ENCODE results near the gene CD9. TPM values are rescaled to one million over a fixed set of nuclear protein-coding genes. Genes with fewer than 3 reads are reported as not detected.

CD9 gene
- total and polyA plus RNA-seq, 2 of the 8 experiments (the other 6 are each of a cell fraction or from before 2014, with no cell fraction given): 168 to 319 TPM

DNA sequence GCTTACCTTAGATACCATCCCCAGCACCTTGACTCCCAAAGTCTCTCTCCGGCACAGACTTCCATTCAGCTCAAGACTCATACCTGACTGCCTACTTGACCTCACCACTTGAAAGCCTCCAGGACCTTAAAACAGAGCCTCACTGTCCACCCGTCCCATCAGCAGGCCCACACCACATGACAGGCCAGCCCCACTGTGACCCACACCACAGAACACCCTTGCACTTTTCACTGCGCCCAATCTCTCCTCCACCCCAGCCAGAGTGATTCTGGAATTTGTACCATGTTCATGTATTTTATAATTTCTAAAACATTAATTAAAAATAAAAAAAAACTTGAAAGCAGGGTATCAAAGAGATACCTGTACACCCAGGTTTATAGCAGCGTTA is 82.2 kb downstream of the CD9 start (continued):
- TF ChIP-seq PHF8 (conservative IDR thresholded peaks at IDR 0.05; ENCODE audit: low read depth, low read length): no peak
- no peak for TF ChIP-seq ATF2 (IDR thresholded peaks at IDR 0.05; ENCODE audit: low read length)

All from H1 (cell line).